HEK293 (cell line): ENCODE results near the gene AMPD3.

ENCODE experiments used
- CTCF ChIA-PET: fragments of 350-600 bp; formaldehyde crosslinking; extraction: SDS; loops from one replicate; lab custom pipeline; 2021; ENCODE audit warnings: antibody characterized with exemption; lab: Yijun Ruan, JAX
- POLR2A ChIA-PET: fragments of 300-600 bp; formaldehyde crosslinking; extraction: SDS; loops from one replicate; lab custom pipeline; 2020; ENCODE audit warnings: antibody characterized with exemption, inconsistent platforms; lab: Yijun Ruan, JAX
- H3K27ac ChIP-seq: fragments of 200-500 bp; sonication (Bioruptor generic); 2 replicates; pipeline ENCODE4 v1.5.1; 2014; ENCODE audit warnings: low read depth, low read length, control low read depth, inconsistent platforms; ENCODE audit errors: extremely low read depth
- H3K36me3 ChIP-seq, 2 experiments: fragments of 200-500 bp in 1 of 2; sonication (Bioruptor generic) in 1 of 2; 1 replicate in 1 of 2; 2 replicates in 1 of 2; pipeline ENCODE4 v1.5.1; 2014 to 2017; ENCODE audit warnings: inconsistent platforms in 2 of 2, low read length in 2 of 2; ENCODE audit not compliant: control insufficient read depth in 2 of 2, insufficient read depth in 1 of 2
- H3K4me1 ChIP-seq: fragments of 200-500 bp; sonication (Bioruptor generic); 2 replicates; pipeline ENCODE4 v1.5.1; 2014; ENCODE audit warnings: mild to moderate bottlenecking, low read length, inconsistent platforms; ENCODE audit not compliant: control insufficient read depth, insufficient read depth
- H3K4me3 ChIP-seq: 2 replicates; pipeline ENCODE4 v1.5.1; 2011; ENCODE audit warnings: low read depth, mild to moderate bottlenecking, control low read depth, low read length, moderate library complexity
- H3K9me3 ChIP-seq: fragments of 200-500 bp; sonication (Bioruptor generic); 2 replicates; pipeline ENCODE4 v1.5.1; 2014; ENCODE audit warnings: low read depth, low read length, inconsistent platforms; ENCODE audit not compliant: control insufficient read depth, insufficient read depth
- CTCF ChIP-seq: fragments of 450-650 bp; formaldehyde crosslinking; IDR thresholded peaks from 2 replicates; pipeline ENCODE4 v1.5.1; 2016; ENCODE audit warnings: missing biosample characterization, missing genetic modification characterization
- GLI2 ChIP-seq: fragments of 450-650 bp; formaldehyde crosslinking; IDR thresholded peaks from 2 replicates; pipeline ENCODE4; 2017; ENCODE audit warnings: missing biosample characterization, missing genetic modification characterization, low read depth, borderline replicate concordance
- PRDM2 ChIP-seq: fragments of 450-650 bp; formaldehyde crosslinking; IDR thresholded peaks from 2 replicates; pipeline ENCODE4 v1.5.1; 2016; ENCODE audit warnings: missing biosample characterization, missing genetic modification characterization, borderline replicate concordance
- PRDM4 ChIP-seq: fragments of 450-650 bp; formaldehyde crosslinking; IDR thresholded peaks from 2 replicates; pipeline ENCODE4 v1.5.1; 2017; ENCODE audit warnings: missing biosample characterization, missing genetic modification characterization
- YY1 ChIP-seq: fragments of 450-650 bp; formaldehyde crosslinking; IDR thresholded peaks from 2 replicates; pipeline ENCODE4 v1.5.1; 2018; ENCODE audit warnings: missing biosample characterization, missing genetic modification characterization
- ZBTB21 ChIP-seq: fragments of 450-650 bp; formaldehyde crosslinking; IDR thresholded peaks from 2 replicates; pipeline ENCODE4 v1.5.1; 2017; ENCODE audit warnings: missing biosample characterization, missing genetic modification characterization
- ZNF133 ChIP-seq: fragments of 450-650 bp; formaldehyde crosslinking; IDR thresholded peaks from 2 replicates; pipeline ENCODE4 v1.5.1; 2016; ENCODE audit warnings: missing biosample characterization, missing genetic modification characterization
- ZNF16 ChIP-seq: fragments of 450-650 bp; formaldehyde crosslinking; IDR thresholded peaks from 2 replicates; pipeline ENCODE4 v1.5.1; 2016; ENCODE audit warnings: low read depth, missing biosample characterization, missing genetic modification characterization
- ZNF311 ChIP-seq: fragments of 450-650 bp; formaldehyde crosslinking; IDR thresholded peaks from 2 replicates; pipeline ENCODE4 v1.5.1; 2017; ENCODE audit warnings: missing biosample characterization, missing genetic modification characterization, borderline replicate concordance
- ZNF324 ChIP-seq: fragments of 450-650 bp; formaldehyde crosslinking; IDR thresholded peaks from 2 replicates; pipeline ENCODE4 v1.5.1; 2016; ENCODE audit warnings: missing biosample characterization, missing genetic modification characterization
- ZNF366 ChIP-seq: fragments of 450-650 bp; formaldehyde crosslinking; conservative IDR thresholded peaks from 2 replicates; pipeline ENCODE4 v1.5.1; 2016; ENCODE audit warnings: missing biosample characterization, missing genetic modification characterization
- ZNF433 ChIP-seq: fragments of 450-650 bp; formaldehyde crosslinking; IDR thresholded peaks from 2 replicates; pipeline ENCODE4 v1.5.1; 2016; ENCODE audit warnings: missing biosample characterization, missing genetic modification characterization, low read depth
- ZNF548 ChIP-seq: fragments of 450-650 bp; formaldehyde crosslinking; IDR thresholded peaks from 2 replicates; pipeline ENCODE4 v1.5.1; 2016; ENCODE audit warnings: missing biosample characterization, missing genetic modification characterization
- ZNF555 ChIP-seq: fragments of 450-650 bp; formaldehyde crosslinking; conservative IDR thresholded peaks from 2 replicates; pipeline ENCODE4 v1.5.1; 2017; ENCODE audit warnings: missing biosample characterization, mild to moderate bottlenecking, missing genetic modification characterization, inconsistent platforms
- ZNF600 ChIP-seq: fragments of 450-650 bp; formaldehyde crosslinking; IDR thresholded peaks from 2 replicates; pipeline ENCODE4 v1.5.1; 2016; ENCODE audit warnings: missing biosample characterization, missing genetic modification characterization
- ZNF621 ChIP-seq: fragments of 450-650 bp; formaldehyde crosslinking; IDR thresholded peaks from 2 replicates; pipeline ENCODE4 v1.5.1; 2017; ENCODE audit warnings: missing biosample characterization, missing genetic modification characterization
- ZNF623 ChIP-seq: fragments of 450-650 bp; formaldehyde crosslinking; IDR thresholded peaks from 2 replicates; pipeline ENCODE4 v1.5.1; 2016; ENCODE audit warnings: missing biosample characterization, missing genetic modification characterization
- ZNF629 ChIP-seq: fragments of 450-650 bp; formaldehyde crosslinking; IDR thresholded peaks from 2 replicates; pipeline ENCODE4 v1.5.1; 2017; ENCODE audit warnings: missing biosample characterization, missing genetic modification characterization
- ZNF639 ChIP-seq: fragments of 450-650 bp; formaldehyde crosslinking; IDR thresholded peaks from 2 replicates; pipeline ENCODE4 v1.5.1; 2016; ENCODE audit warnings: missing biosample characterization, missing genetic modification characterization
- ZNF664 ChIP-seq: fragments of 450-650 bp; formaldehyde crosslinking; IDR thresholded peaks from 2 replicates; pipeline ENCODE4 v1.5.1; 2016; ENCODE audit warnings: missing biosample characterization, missing genetic modification characterization
- ZNF747 ChIP-seq: fragments of 450-650 bp; formaldehyde crosslinking; IDR thresholded peaks from 2 replicates; pipeline ENCODE4 v1.5.1; 2016; ENCODE audit warnings: missing biosample characterization, missing genetic modification characterization
- ZSCAN4 ChIP-seq: fragments of 450-650 bp; formaldehyde crosslinking; IDR thresholded peaks from 2 replicates; pipeline ENCODE4 v1.5.1; 2017; ENCODE audit warnings: missing biosample characterization, missing genetic modification characterization

AMPD3 gene

GRCh38 chr11:10495464-10495786, 40.4 kb downstream of the AMPD3 start:
- Histone ChIP-seq H3K4me3 (no peak overlapping the region), H3K27ac (no peak overlapping the region), H3K4me1 (no peaks in the 10 kb centered on the region), H3K9me3 (no peaks in the 10 kb centered on the region), H3K36me3 (peaks cover 0 to 9% of the 10 kb centered on the region in 2 experiments; a peak in 1 of 3 replicates)
- ChIA-PET CTCF (no interaction called here), POLR2A (no interaction called here)
- TF ChIP-seq GLI2 (tag by site-specific recombination): no peak
- no peak for TF ChIP-seq ZNF324 (tag by site-specific recombination)
- TF ChIP-seq ZNF548: no peak
- no peak for TF ChIP-seq ZBTB21 (tag by site-specific recombination)
- TF ChIP-seq ZNF629 (tag by site-specific recombination): no peak
- no peak for TF ChIP-seq ZNF366
- no peak for TF ChIP-seq ZNF623 (tag by site-specific recombination)
- no peak for TF ChIP-seq ZNF133
- no peak for TF ChIP-seq ZNF600 (tag by site-specific recombination)
- no peak for TF ChIP-seq PRDM4
- TF ChIP-seq YY1 (tag by site-specific recombination): no peak
- TF ChIP-seq PRDM2 (tag by site-specific recombination): no peak
- TF ChIP-seq ZNF311 (tag by site-specific recombination): no peak
- no peak for TF ChIP-seq ZNF639 (tag by site-specific recombination)
- TF ChIP-seq ZNF433: no peak

GRCh38 chr11:10496296-10496936, 41.4 kb downstream of the AMPD3 start:
- no peak overlapping the region for H3K27ac ChIP-seq
- no peaks in the 10 kb centered on the region for H3K4me1 ChIP-seq
- no peaks in the 10 kb centered on the region for H3K9me3 ChIP-seq
- POLR2A ChIA-PET: no interaction called here
- no peak overlapping the region for H3K4me3 ChIP-seq
- CTCF ChIA-PET: no interaction called here
- peaks cover 0 to 12% of the 10 kb centered on the region in 2 experiments; a peak in 1 of 3 replicates for H3K36me3 ChIP-seq
- no peak for TF ChIP-seq CTCF
- TF ChIP-seq ZSCAN4 (tag by site-specific recombination): no peak
- TF ChIP-seq ZNF664 (tag by site-specific recombination): no peak
- no peak for TF ChIP-seq ZNF621 (tag by site-specific recombination)
- TF ChIP-seq ZNF16 (tag by site-specific recombination): no peak
- TF ChIP-seq ZNF747 (tag by site-specific recombination): no peak
- TF ChIP-seq ZNF555 (tag by site-specific recombination): no peak
